Ascending aorta (tissue), 2 donors: ENCODE measurements around the gene HCK. TPM values are rescaled to one million over a fixed set of nuclear protein-coding genes. Genes with fewer than 3 reads are reported as not detected.
"Not testable (repeated sequence)": the region's sequence is repeated elsewhere in the genome, so short reads cannot be mapped to it uniquely, and the experiment has no call there.

ENCODE experiments used
- DNase-seq, 2 donors: peaks; one replicate each; pipeline ENCODE4 v3.0.0-alpha.2; 2019; ENCODE audit warnings: low spot score in 2 of 2
- H3K27ac ChIP-seq, 2 donors: fragments of 200-600 bp; sonication (generic); one replicate each; pipeline ENCODE4 v1.5.1; 2016 to 2017; ENCODE audit warnings: mild to moderate bottlenecking in 1 of 2
- H3K27me3 ChIP-seq: fragments of 200-600 bp; sonication (generic); one replicate; pipeline ENCODE4 v1.5.1; 2017
- H3K36me3 ChIP-seq, 2 donors: fragments of 200-600 bp; sonication (generic); one replicate each; pipeline ENCODE4 v1.5.1; 2016
- H3K4me1 ChIP-seq, 2 donors: fragments of 200-600 bp; sonication (generic); one replicate each; pipeline ENCODE4 v1.5.1; 2016 to 2017; ENCODE audit warnings: mild to moderate bottlenecking in 1 of 2
- H3K4me3 ChIP-seq, 2 donors: fragments of 200-600 bp; sonication (generic); one replicate each; pipeline ENCODE4 v1.5.1; 2016 to 2017; ENCODE audit warnings: mild to moderate bottlenecking in 1 of 2
- H3K9me3 ChIP-seq, 2 donors: fragments of 200-600 bp; sonication (generic); one replicate each; pipeline ENCODE4 v1.5.1; 2016
- CTCF ChIP-seq, 3 experiments: fragments of 200-600 bp in 2 of 3; fragments of 450-650 bp in 1 of 3; sonication (generic) in 2 of 3; IDR thresholded peaks; one replicate each; pipeline ENCODE4 v1.5.1; 2016 to 2019; ENCODE audit warnings: antibody characterized with exemption in 3 of 3, mild to moderate bottlenecking in 1 of 3, moderate library complexity in 1 of 3
- intact Hi-C: fragments of 100-400 bp; cut with DNase I; formaldehyde crosslinking; loops from one replicate; pipeline ENCODE4 v1.15.1; 2023
- total RNA-seq: library from RNA; depleted of rRNA; stranded (reverse); fragments of >200 nt; gene quantifications from one replicate; pipeline ENCODE4 v1.1.0, GENCODE V29; 2016

The HCK gene
- total RNA-seq, 1 donor from 2014 or later, result 16.8 TPM

- H3K4me3 ChIP-seq, result no peak overlapping the region
- H3K4me1 ChIP-seq, result peaks cover 8 to 21% of the 10 kb centered on the region in 2 donors
- peak; percentile 19 to 69 for DNase-seq
- H3K27ac ChIP-seq, result no peak overlapping the region
- no peak for TF ChIP-seq CTCF (IDR thresholded peaks at IDR 0.05)
- no peaks in the 10 kb centered on the region for H3K9me3 ChIP-seq
- no peaks in the 10 kb centered on the region for H3K27me3 ChIP-seq
- peaks cover 0 to 7% of the 10 kb centered on the region in 2 donors for H3K36me3 ChIP-seq
- intact Hi-C loops, result no loop called here
Observed at GRCh38 chr20:32112841-32113240, 60.8 kb downstream of the HCK start.

GRCh38 chr20:32113591-32114260, 61.7 kb downstream of the HCK start:
- H3K27ac ChIP-seq, result no peak overlapping the region
- intact Hi-C loops, result no loop called here
- H3K4me1 ChIP-seq, result peaks cover 8 to 21% of the 10 kb centered on the region in 2 donors
- H3K36me3 ChIP-seq, result peaks cover 0 to 7% of the 10 kb centered on the region in 2 donors
- DNase-seq, result no peak
- no peaks in the 10 kb centered on the region for H3K27me3 ChIP-seq
- TF ChIP-seq CTCF (IDR thresholded peaks at IDR 0.05), result no peak
- no peaks in the 10 kb centered on the region for H3K9me3 ChIP-seq
- H3K4me3 ChIP-seq, result no peak overlapping the region

GRCh38 chr20:32114305-32114960, 62.4 kb downstream of the HCK start:
- no peaks in the 10 kb centered on the region for H3K27me3 ChIP-seq
- peaks cover 0 to 7% of the 10 kb centered on the region in 2 donors for H3K36me3 ChIP-seq
- peak in 1 of 2 donors; percentile 15 for DNase-seq
- H3K4me1 ChIP-seq, result peaks cover 8 to 19% of the 10 kb centered on the region in 2 donors
- no peak overlapping the region for H3K4me3 ChIP-seq
- H3K9me3 ChIP-seq, result no peaks in the 10 kb centered on the region
- no peak for TF ChIP-seq CTCF (IDR thresholded peaks at IDR 0.05)
- no peak overlapping the region for H3K27ac ChIP-seq
- intact Hi-C loops, result no loop called here

- H3K27ac ChIP-seq, result no peak overlapping the region
- H3K4me1 ChIP-seq, result peaks cover 8 to 16% of the 10 kb centered on the region in 2 donors
- H3K27me3 ChIP-seq, result no peaks in the 10 kb centered on the region
- intact Hi-C loops, result no loop called here
- H3K9me3 ChIP-seq, result no peaks in the 10 kb centered on the region
- peaks cover 0 to 7% of the 10 kb centered on the region in 2 donors for H3K36me3 ChIP-seq
- H3K4me3 ChIP-seq, result no peak overlapping the region
- no peak for TF ChIP-seq CTCF (IDR thresholded peaks at IDR 0.05)
- DNase-seq, result peak in 1 of 2 donors; percentile 5
Observed at GRCh38 chr20:32115211-32115767, 63.2 kb downstream of the HCK start.

- peaks cover 0 to 7% of the 10 kb centered on the region in 2 donors for H3K36me3 ChIP-seq
- H3K4me1 ChIP-seq, result peaks cover 2 to 8% of the 10 kb centered on the region in 2 donors
- H3K4me3 ChIP-seq, result no peak overlapping the region
- peak in 1 of 2 donors; percentile 16 for DNase-seq
- H3K9me3 ChIP-seq, result no peaks in the 10 kb centered on the region
- TF ChIP-seq CTCF (IDR thresholded peaks at IDR 0.05), result no peak
- intact Hi-C loops, result no loop called here
- H3K27ac ChIP-seq, result no peak overlapping the region
- no peaks in the 10 kb centered on the region for H3K27me3 ChIP-seq
Observed at GRCh38 chr20:32116079-32116521, 64.1 kb downstream of the HCK start.

GRCh38 chr20:32116796-32117195, 64.8 kb downstream of the HCK start:
- DNase-seq, result peak in 1 of 2 donors; percentile 52
- H3K4me1 ChIP-seq, H3K27ac ChIP-seq, H3K4me3 ChIP-seq, intact Hi-C loops, H3K27me3 ChIP-seq, H3K36me3 ChIP-seq, H3K9me3 ChIP-seq: not testable (repeated sequence)

GRCh38 chr20:32118427-32118826, 66.4 kb downstream of the HCK start:
- H3K4me1 ChIP-seq, H3K36me3 ChIP-seq, H3K27me3 ChIP-seq, H3K4me3 ChIP-seq, H3K9me3 ChIP-seq, H3K27ac ChIP-seq, intact Hi-C loops: not testable (repeated sequence)
- DNase-seq, result peak in 1 of 2 donors; percentile 4
